DND-41 (cell line): ENCODE results near the gene PIPOX.

Experiments
- ATAC-seq: fragments of 200-7000 bp; cut with Tn5 transposase; 3 replicates; pipeline ENCODE4 v1.9.1; 2021; ENCODE audit warnings: low read depth; ENCODE audit not compliant: insufficient read depth
- DNase-seq: peaks from one replicate; pipeline ENCODE4 v3.0.0-alpha.2; 2020
- H2AFZ ChIP-seq: 2 replicates; pipeline ENCODE4 v1.6.0; 2012; ENCODE audit warnings: low read depth, low read length
- H3K27ac ChIP-seq: 2 replicates; pipeline ENCODE4 v1.5.1; 2012; ENCODE audit warnings: low read length, inconsistent platforms
- H3K27me3 ChIP-seq: fragments of 200-600 bp; sonication (generic); 2 replicates; pipeline ENCODE4 v1.6.0; 2012; ENCODE audit warnings: low read length, mild to moderate bottlenecking, inconsistent platforms; ENCODE audit not compliant: insufficient read depth, poor library complexity
- H3K36me3 ChIP-seq: 2 replicates; pipeline ENCODE4 v1.5.1; 2012; ENCODE audit warnings: low read length, inconsistent platforms; ENCODE audit not compliant: insufficient read depth
- H3K4me1 ChIP-seq: 2 replicates; pipeline ENCODE4 v1.5.1; 2012; ENCODE audit warnings: mild to moderate bottlenecking, low read length; ENCODE audit not compliant: insufficient read depth
- H3K4me2 ChIP-seq: 2 replicates; pipeline ENCODE4 v1.6.0; 2012; ENCODE audit warnings: mild to moderate bottlenecking, moderate library complexity, low read length, inconsistent platforms; ENCODE audit not compliant: insufficient read depth
- H3K4me3 ChIP-seq, 2 experiments: fragments of 200-600 bp in 1 of 2; shearing (Covaris generic) in 1 of 2; 2 replicates each; pipeline ENCODE4 v1.5.1; 2012 to 2016; ENCODE audit warnings: inconsistent platforms in 2 of 2, low read length in 2 of 2, mild to moderate bottlenecking in 2 of 2, low read depth in 1 of 2, moderate library complexity in 1 of 2
- H3K79me2 ChIP-seq: 2 replicates; pipeline ENCODE4 v1.6.0; 2012; ENCODE audit warnings: low read length, inconsistent platforms; ENCODE audit not compliant: insufficient read depth
- H3K9ac ChIP-seq: 2 replicates; pipeline ENCODE4 v1.6.0; 2012; ENCODE audit warnings: low read depth, mild to moderate bottlenecking, inconsistent platforms, low read length, moderate library complexity
- H3K9me3 ChIP-seq: 2 replicates; pipeline ENCODE4 v1.5.1; 2012; ENCODE audit warnings: low read length, moderate library complexity, mild to moderate bottlenecking, inconsistent platforms; ENCODE audit not compliant: insufficient read depth, severe bottlenecking
- H4K20me1 ChIP-seq: 2 replicates; pipeline ENCODE4 v1.6.0; 2012; ENCODE audit warnings: low read length; ENCODE audit not compliant: insufficient read depth
- EZH2 ChIP-seq: IDR thresholded peaks from 3 replicates; pipeline ENCODE4 v1.6.1; 2012; ENCODE audit warnings: borderline replicate concordance, low read depth, mild to moderate bottlenecking, moderate library complexity, low read length, inconsistent platforms; ENCODE audit not compliant: severe bottlenecking
- TF ChIP-seq, protein P1 (sequence below): IDR thresholded peaks from 2 replicates; pipeline ENCODE4 v1.5.1; 2012; ENCODE audit warnings: borderline replicate concordance, low read length, moderate library complexity, mild to moderate bottlenecking; ENCODE audit not compliant: poor library complexity, severe bottlenecking; ENCODE audit errors: extremely low read depth

The PIPOX gene

DNA sequence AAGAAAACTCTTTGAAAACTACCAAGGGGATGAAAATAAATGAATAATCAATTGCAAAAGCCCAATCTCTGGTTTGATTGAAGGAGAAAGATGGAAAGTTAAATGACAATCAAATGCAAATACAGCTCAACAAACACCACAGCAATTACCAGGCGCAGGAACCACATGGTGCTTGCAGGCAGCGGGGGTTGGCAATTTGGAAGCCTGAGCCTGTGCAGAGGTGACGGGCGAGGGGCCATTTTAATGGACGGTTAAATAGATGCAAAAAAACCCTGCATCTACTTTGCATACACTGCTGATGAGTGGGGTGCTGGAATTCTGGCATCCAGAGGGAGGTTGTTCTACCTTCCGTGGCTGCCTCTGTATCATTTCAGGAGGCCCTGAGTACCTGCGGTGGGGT lies 32.4 kb upstream of the PIPOX start:
- no peaks in the 10 kb centered on the region for H3K9me3 ChIP-seq
- no peak overlapping the region for H3K4me2 ChIP-seq
- H3K79me2 ChIP-seq = no peaks in the 10 kb centered on the region
- no peak overlapping the region for H3K4me3 ChIP-seq
- no peak overlapping the region for H2AFZ ChIP-seq
- H4K20me1 ChIP-seq = peaks cover 3% of the 10 kb centered on the region; the same call in 1 of the 2 replicates
- DNase-seq (no peak), ATAC-seq (no peak)
- TF ChIP-seq, protein P1, sequence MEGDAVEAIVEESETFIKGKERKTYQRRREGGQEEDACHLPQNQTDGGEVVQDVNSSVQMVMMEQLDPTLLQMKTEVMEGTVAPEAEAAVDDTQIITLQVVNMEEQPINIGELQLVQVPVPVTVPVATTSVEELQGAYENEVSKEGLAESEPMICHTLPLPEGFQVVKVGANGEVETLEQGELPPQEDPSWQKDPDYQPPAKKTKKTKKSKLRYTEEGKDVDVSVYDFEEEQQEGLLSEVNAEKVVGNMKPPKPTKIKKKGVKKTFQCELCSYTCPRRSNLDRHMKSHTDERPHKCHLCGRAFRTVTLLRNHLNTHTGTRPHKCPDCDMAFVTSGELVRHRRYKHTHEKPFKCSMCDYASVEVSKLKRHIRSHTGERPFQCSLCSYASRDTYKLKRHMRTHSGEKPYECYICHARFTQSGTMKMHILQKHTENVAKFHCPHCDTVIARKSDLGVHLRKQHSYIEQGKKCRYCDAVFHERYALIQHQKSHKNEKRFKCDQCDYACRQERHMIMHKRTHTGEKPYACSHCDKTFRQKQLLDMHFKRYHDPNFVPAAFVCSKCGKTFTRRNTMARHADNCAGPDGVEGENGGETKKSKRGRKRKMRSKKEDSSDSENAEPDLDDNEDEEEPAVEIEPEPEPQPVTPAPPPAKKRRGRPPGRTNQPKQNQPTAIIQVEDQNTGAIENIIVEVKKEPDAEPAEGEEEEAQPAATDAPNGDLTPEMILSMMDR = no peak
- TF ChIP-seq EZH2 = no peak
- H3K27ac ChIP-seq = no peak overlapping the region
- H3K4me1 ChIP-seq = no peaks in the 10 kb centered on the region
- no peak overlapping the region for H3K9ac ChIP-seq
- no peaks in the 10 kb centered on the region for H3K36me3 ChIP-seq
- no peaks in the 10 kb centered on the region for H3K27me3 ChIP-seq

DNA sequence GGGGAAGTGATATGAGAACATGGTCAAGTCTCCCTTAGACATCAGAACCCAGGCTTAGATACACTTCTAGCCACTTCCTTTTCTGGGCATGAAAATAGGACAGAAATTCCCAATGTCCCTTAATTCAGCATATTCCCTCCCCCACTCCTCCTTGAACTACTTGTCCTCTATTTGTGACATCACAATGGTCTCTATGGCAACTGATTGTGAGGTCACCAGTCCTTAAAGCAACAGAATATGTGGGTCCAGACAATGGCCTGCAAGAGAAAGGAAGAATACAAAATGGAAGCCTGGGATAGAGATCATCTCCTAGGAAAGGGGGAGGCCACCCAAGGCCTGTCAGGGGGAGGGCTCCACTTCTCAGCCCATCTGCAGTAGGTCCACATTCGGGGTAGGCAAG lies 30.4 kb upstream of the PIPOX start:
- DNase-seq (no peak), ATAC-seq (no peak)
- H4K20me1 ChIP-seq = no peaks in the 10 kb centered on the region; the same call in 1 of the 2 replicates
- H2AFZ ChIP-seq = no peak overlapping the region
- H3K79me2 ChIP-seq = no peaks in the 10 kb centered on the region
- no peak overlapping the region for H3K27ac ChIP-seq
- H3K4me3 ChIP-seq = no peak overlapping the region
- H3K9ac ChIP-seq = no peak overlapping the region
- H3K4me1 ChIP-seq = no peaks in the 10 kb centered on the region
- H3K4me2 ChIP-seq = no peak overlapping the region
- H3K27me3 ChIP-seq = peaks cover 4% of the 10 kb centered on the region
- no peaks in the 10 kb centered on the region for H3K36me3 ChIP-seq
- no peak for TF ChIP-seq EZH2
- TF ChIP-seq, protein P1 = no peak
- H3K9me3 ChIP-seq = no peaks in the 10 kb centered on the region

DNA sequence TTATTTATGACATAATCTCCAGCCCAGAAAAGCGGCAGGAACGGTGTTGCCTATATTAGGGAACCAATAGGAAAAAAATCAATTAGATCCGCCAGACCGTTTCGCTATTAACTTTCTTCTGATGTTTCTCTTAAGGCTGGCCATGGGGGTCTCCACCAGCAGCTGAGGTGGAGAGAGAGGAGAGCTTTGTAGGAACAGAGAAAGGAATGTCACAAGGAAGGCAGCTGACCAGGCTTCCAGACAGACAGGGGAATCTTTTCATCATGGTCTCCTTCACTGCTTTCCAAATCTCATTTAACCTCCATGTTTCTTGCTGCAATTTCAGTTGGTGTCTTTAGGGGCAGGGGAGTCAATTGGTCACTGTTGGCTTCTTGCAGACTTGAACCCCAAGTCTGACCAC lies 28.2 kb upstream of the PIPOX start:
- no peak overlapping the region for H3K4me3 ChIP-seq
- H3K79me2 ChIP-seq = no peaks in the 10 kb centered on the region
- DNase-seq (no peak), ATAC-seq (no peak)
- H3K9me3 ChIP-seq = no peaks in the 10 kb centered on the region
- no peaks in the 10 kb centered on the region for H3K36me3 ChIP-seq
- H3K4me2 ChIP-seq = no peak overlapping the region
- no peak overlapping the region for H3K27ac ChIP-seq
- H4K20me1 ChIP-seq = no peaks in the 10 kb centered on the region; the same call in 1 of the 2 replicates
- no peak for TF ChIP-seq EZH2
- TF ChIP-seq, protein P1 = no peak
- H3K27me3 ChIP-seq = peaks cover 17% of the 10 kb centered on the region
- no peak overlapping the region for H2AFZ ChIP-seq
- H3K4me1 ChIP-seq = no peaks in the 10 kb centered on the region
- H3K9ac ChIP-seq = no peak overlapping the region
